OCI-LY1 (cell line): ENCODE measurements around the gene TMEM203.

ENCODE experiments used
- EZH2 ChIP-seq: fragments of 200-600 bp; sonication (generic), shearing (Covaris generic); IDR thresholded peaks from 2 replicates; pipeline ENCODE4 v1.8.0; 2017; ENCODE audit warnings: borderline replicate concordance, mixed run types, mild to moderate bottlenecking, antibody characterized with exemption, low read length, moderate library complexity, mixed read lengths
- TF ChIP-seq, protein P1 (sequence below): fragments of 200-600 bp; sonication (generic), shearing (Covaris generic); IDR thresholded peaks from 2 replicates; pipeline ENCODE4 v1.5.1; 2017; ENCODE audit warnings: mild to moderate bottlenecking, antibody characterized with exemption, low read length, moderate library complexity, mixed read lengths

DNA sequence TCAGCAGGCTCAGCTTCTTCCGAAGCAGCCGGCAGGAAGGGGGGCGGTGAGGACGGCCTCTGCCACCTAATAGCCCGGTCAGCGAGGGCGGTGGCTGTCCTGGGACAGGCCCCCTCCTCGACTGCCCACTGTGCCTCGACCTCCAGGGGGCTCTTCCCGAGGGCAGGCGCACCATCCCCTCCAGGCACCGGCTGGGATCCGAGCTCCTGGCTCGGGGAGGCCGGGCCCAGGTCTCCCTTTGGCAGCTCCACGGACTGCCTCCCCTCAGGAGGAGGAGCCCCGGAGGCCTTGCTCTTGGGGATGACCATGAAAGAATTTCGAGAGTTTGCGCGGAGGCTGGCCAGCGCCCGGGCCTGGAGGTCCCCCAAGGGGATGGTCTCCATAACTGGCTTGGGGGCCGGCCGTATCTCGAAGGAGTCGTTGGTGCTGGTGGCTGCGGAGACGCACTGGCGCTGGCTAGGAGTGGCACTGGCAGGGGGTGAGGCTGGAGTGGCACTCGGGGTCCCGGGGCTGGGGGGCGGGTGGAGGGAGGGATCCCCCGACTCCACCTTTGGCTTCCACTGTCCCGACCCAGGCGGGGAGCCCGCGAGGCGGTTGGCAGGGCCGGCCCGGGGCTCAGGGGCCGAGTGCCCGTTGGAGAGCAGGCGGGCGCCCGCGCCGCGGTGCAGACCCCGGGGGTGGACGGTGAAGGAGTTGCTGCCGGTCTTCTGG, 5.9 kb downstream of the TMEM203 start:
- TF ChIP-seq, protein P1, sequence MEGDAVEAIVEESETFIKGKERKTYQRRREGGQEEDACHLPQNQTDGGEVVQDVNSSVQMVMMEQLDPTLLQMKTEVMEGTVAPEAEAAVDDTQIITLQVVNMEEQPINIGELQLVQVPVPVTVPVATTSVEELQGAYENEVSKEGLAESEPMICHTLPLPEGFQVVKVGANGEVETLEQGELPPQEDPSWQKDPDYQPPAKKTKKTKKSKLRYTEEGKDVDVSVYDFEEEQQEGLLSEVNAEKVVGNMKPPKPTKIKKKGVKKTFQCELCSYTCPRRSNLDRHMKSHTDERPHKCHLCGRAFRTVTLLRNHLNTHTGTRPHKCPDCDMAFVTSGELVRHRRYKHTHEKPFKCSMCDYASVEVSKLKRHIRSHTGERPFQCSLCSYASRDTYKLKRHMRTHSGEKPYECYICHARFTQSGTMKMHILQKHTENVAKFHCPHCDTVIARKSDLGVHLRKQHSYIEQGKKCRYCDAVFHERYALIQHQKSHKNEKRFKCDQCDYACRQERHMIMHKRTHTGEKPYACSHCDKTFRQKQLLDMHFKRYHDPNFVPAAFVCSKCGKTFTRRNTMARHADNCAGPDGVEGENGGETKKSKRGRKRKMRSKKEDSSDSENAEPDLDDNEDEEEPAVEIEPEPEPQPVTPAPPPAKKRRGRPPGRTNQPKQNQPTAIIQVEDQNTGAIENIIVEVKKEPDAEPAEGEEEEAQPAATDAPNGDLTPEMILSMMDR, result no peak
- no peak for TF ChIP-seq EZH2
